Tibial nerve (tissue), 4 donors: Measurements from ENCODE around the gene OSTF1. TPM values are rescaled to one million over a fixed set of nuclear protein-coding genes. Genes with fewer than 3 reads are reported as not detected.
A peak's percentile ranks its signal among the peaks of the same experiment; 100 is the strongest.

Experiments used
- DNase-seq, 2 donors: peaks; one replicate each; pipeline ENCODE4 v3.0.0-alpha.2; 2019; ENCODE audit warnings: low spot score in 2 of 2
- H3K27ac ChIP-seq, 4 donors: fragments of 200-600 bp; sonication (generic) in 3 of 4; one replicate each; pipeline ENCODE4 v1.5.1; 2017 to 2019; ENCODE audit warnings: mild to moderate bottlenecking in 1 of 4
- H3K27me3 ChIP-seq, 2 donors: fragments of 200-600 bp; sonication (generic) in 1 of 2; one replicate each; pipeline versions ENCODE4 v1.5.1 to v1.6.0; 2017 to 2019
- H3K36me3 ChIP-seq, 3 donors: fragments of 200-600 bp; sonication (generic); one replicate each; pipeline ENCODE4 v1.5.1; 2018 to 2019
- H3K4me1 ChIP-seq, 4 donors: fragments of 200-600 bp; sonication (generic) in 3 of 4; one replicate each; pipeline ENCODE4 v1.5.1; 2017 to 2019
- H3K4me3 ChIP-seq, 4 donors: fragments of 200-600 bp; sonication (generic) in 3 of 4; one replicate each; pipeline ENCODE4 v1.5.1; 2017 to 2019; ENCODE audit warnings: mild to moderate bottlenecking in 1 of 4, moderate library complexity in 1 of 4
- H3K9me3 ChIP-seq, 4 donors: fragments of 200-600 bp; sonication (generic) in 3 of 4; one replicate each; pipeline ENCODE4 v1.5.1; 2017 to 2019
- CTCF ChIP-seq, 5 experiments: fragments of 200-600 bp in 3 of 5; fragments of 450-650 bp in 2 of 5; sonication (generic) in 3 of 5; IDR thresholded peaks; one replicate each; pipeline ENCODE4 v1.5.1; 2016 to 2019; ENCODE audit warnings: antibody characterized with exemption in 5 of 5, mild to moderate bottlenecking in 3 of 5, moderate library complexity in 2 of 5
- EP300 ChIP-seq, 2 donors: sonication (generic); formaldehyde crosslinking; IDR thresholded peaks; one replicate each; pipeline ENCODE4 v1.6.1; 2017; ENCODE audit warnings: antibody characterized with exemption in 2 of 2, mild to moderate bottlenecking in 1 of 2
- POLR2A ChIP-seq, 2 donors: fragments of 450-650 bp; IDR thresholded peaks; one replicate each; pipeline ENCODE4 v1.6.1; 2017; ENCODE audit warnings: antibody characterized with exemption in 2 of 2, mild to moderate bottlenecking in 2 of 2, moderate library complexity in 2 of 2
- WGBS, 2 donors: methylation state at CpG; one replicate each; pipeline ENCODE4 v1.1.5; 2018; 5-methylcytosine and 5-hydroxymethylcytosine counted together
- total RNA-seq, 4 donors: library from RNA; depleted of rRNA; stranded (reverse); fragments of >200 nt; gene quantifications; one replicate each; pipeline ENCODE4 v1.1.0, GENCODE V29; 2016

Gene OSTF1
- total RNA-seq, 4 donors from 2014 or later = 20.7 to 34.5 (median 24.8) TPM

DNA sequence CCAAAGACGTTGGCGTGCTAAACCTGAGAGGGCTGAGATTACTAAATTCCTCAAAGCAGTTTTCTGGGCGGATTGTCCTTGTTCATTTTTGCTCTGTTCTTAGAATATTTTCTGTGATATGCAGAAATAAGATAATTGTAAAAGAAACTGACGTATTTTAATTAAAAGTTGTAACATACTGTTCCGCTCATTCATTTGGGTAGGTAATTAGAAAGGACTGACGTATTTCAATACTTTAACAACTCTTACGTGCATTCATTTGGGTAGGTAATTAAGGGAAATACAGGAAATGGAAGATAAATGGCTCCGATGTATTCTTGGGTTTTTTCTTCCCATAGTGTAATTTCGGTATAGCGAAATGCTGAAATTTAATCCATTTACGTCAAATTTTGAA is 1.1 kb downstream of the OSTF1 start:
- no peak for TF ChIP-seq EP300 (IDR thresholded peaks at IDR 0.05)
- TF ChIP-seq CTCF (IDR thresholded peaks at IDR 0.05) = peak in 1 of 5 experiments; percentile 5
- TF ChIP-seq POLR2A (IDR thresholded peaks at IDR 0.05) = no peak
- Histone ChIP-seq H3K4me1 (peaks cover 0 to 54% (median 21%) of the 10 kb centered on the region in 4 donors), H3K27ac (peak overlapping the region; percentile 44 to 98 (median 94))

DNA sequence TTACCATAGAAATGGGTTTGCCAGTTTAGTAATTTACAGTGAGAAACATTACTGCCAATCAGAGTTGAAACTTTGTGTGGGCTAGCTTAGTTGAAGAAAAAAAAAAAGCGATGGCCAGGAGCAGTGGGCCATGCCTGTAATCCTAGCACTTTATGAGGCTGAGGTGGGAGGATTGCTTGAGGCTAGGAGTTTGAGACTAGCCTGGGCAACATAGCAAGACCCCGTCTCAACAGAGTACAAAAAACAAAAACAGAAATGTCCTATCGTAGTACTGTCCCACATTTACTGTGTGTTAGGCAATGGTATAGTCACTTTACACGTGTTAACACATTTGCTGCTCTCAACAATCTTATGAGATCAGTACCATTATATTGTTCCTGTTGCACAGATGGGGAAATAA is 2.3 kb downstream of the OSTF1 start:
- H3K27me3 ChIP-seq = no peaks in the 10 kb centered on the region
- 81 to 87% methylated on average over 4 of the region's 4 CpGs for WGBS, 2 donors
- H3K4me3 ChIP-seq = no peak overlapping the region
- H3K36me3 ChIP-seq = no peaks in the 10 kb centered on the region
- no peaks in the 10 kb centered on the region for H3K9me3 ChIP-seq
- no peak for DNase-seq
- peaks cover 0 to 65% (median 21%) of the 10 kb centered on the region in 4 donors for H3K4me1 ChIP-seq
- TF ChIP-seq CTCF (IDR thresholded peaks at IDR 0.05) = no peak
- TF ChIP-seq EP300 (IDR thresholded peaks at IDR 0.05) = no peak
- no peak for TF ChIP-seq POLR2A (IDR thresholded peaks at IDR 0.05)
- peak overlapping the region in 1 of 4 donors; percentile 3 for H3K27ac ChIP-seq

More for the DNA sequence above, 1.1 kb downstream of the OSTF1 start:
- DNase-seq = no peak
- H3K36me3 ChIP-seq = no peaks in the 10 kb centered on the region
- H3K27me3 ChIP-seq = no peaks in the 10 kb centered on the region
- no peaks in the 10 kb centered on the region for H3K9me3 ChIP-seq
- peak overlapping the region; percentile 93 to 99 (median 96) for H3K4me3 ChIP-seq
- WGBS, 2 donors = 18 to 19% methylated on average over 11 of the region's 11 CpGs

GRCh38 chr9:75092766-75093165 is 4.5 kb downstream of the OSTF1 start:
- no peak for TF ChIP-seq EP300 (IDR thresholded peaks at IDR 0.05)
- TF ChIP-seq POLR2A (IDR thresholded peaks at IDR 0.05) = no peak
- TF ChIP-seq CTCF (IDR thresholded peaks at IDR 0.05) = no peak
- WGBS, 2 donors = 73 to 75% methylated on average over 4 of the region's 4 CpGs
- no peak for DNase-seq
- H3K36me3 ChIP-seq = no peaks in the 10 kb centered on the region
- H3K4me1 ChIP-seq = peaks cover 0 to 54% (median 21%) of the 10 kb centered on the region in 4 donors
- no peak overlapping the region for H3K27ac ChIP-seq
- H3K9me3 ChIP-seq = no peaks in the 10 kb centered on the region
- H3K4me3 ChIP-seq = no peak overlapping the region
- no peaks in the 10 kb centered on the region for H3K27me3 ChIP-seq

GRCh38 chr9:75096796-75097195 is 8.5 kb downstream of the OSTF1 start:
- Histone ChIP-seq H3K4me3 (no peak overlapping the region), H3K9me3 (no peaks in the 10 kb centered on the region), H3K27me3 (no peaks in the 10 kb centered on the region), H3K4me1 (peaks cover 0 to 55% (median 9%) of the 10 kb centered on the region in 4 donors), H3K36me3 (no peaks in the 10 kb centered on the region), H3K27ac (no peak overlapping the region)
- WGBS, 2 donors = 87 to 91% methylated on average over 4 of the region's 4 CpGs
- DNase-seq = no peak
- no peak for TF ChIP-seq EP300 (IDR thresholded peaks at IDR 0.05)
- TF ChIP-seq POLR2A (IDR thresholded peaks at IDR 0.05) = no peak
- no peak for TF ChIP-seq CTCF (IDR thresholded peaks at IDR 0.05)

GRCh38 chr9:75101004-75101588 is 12.8 kb downstream of the OSTF1 start:
- Histone ChIP-seq H3K4me3 (no peak overlapping the region), H3K4me1 (peaks cover 0 to 51% (median 8%) of the 10 kb centered on the region in 4 donors), H3K27ac (peak overlapping the region in 2 of 4 donors; percentile 2 to 51), H3K27me3 (no peaks in the 10 kb centered on the region), H3K9me3 (no peaks in the 10 kb centered on the region), H3K36me3 (no peaks in the 10 kb centered on the region)
- no peak for DNase-seq
- TF ChIP-seq EP300 (IDR thresholded peaks at IDR 0.05) = no peak
- no peak for TF ChIP-seq POLR2A (IDR thresholded peaks at IDR 0.05)
- no peak for TF ChIP-seq CTCF (IDR thresholded peaks at IDR 0.05)
- 48 to 51% methylated on average over 9 of the region's 9 CpGs for WGBS, 2 donors
